ENCODE measurements around the gene NCMAP. TPM values are rescaled to one million over a fixed set of nuclear protein-coding genes. Genes with fewer than 3 reads are reported as not detected.
"Not testable (repeated sequence)": the region's sequence is repeated elsewhere in the genome, so short reads cannot be mapped to it uniquely, and the experiment has no call there.

Gene NCMAP
- total RNA-seq, 2 donors from 2014 or later: 2.0 to 7.7 TPM

GRCh38 chr1:24547195-24547594, 8.7 kb upstream of the NCMAP start:
- WGBS: 76% methylated on average over 5 of the region's 5 CpGs
- Histone ChIP-seq H3K9me3 (no peaks in the 10 kb centered on the region), H3K36me3 (no peaks in the 10 kb centered on the region), H3K27ac (no peak overlapping the region), H3K4me1 (replicated peaks) (no peaks in the 10 kb centered on the region), H3K4me3 (no peak overlapping the region), H3K27me3 (replicated peaks; ENCODE audit: insufficient read depth) (no peaks in the 10 kb centered on the region)
- no peak for TF ChIP-seq POLR2A (IDR thresholded peaks at IDR 0.05)
- no peak for TF ChIP-seq CTCF (IDR thresholded peaks at IDR 0.05)
- no peak for TF ChIP-seq POLR2AphosphoS5 (IDR thresholded peaks at IDR 0.05)
- intact Hi-C loops (cut with DNase I): no loop called here
- no peak for DNase-seq (ENCODE audit: low spot score)

- no peak for TF ChIP-seq POLR2A (IDR thresholded peaks at IDR 0.05)
- no peak for TF ChIP-seq CTCF (IDR thresholded peaks at IDR 0.05)
- TF ChIP-seq POLR2AphosphoS5 (IDR thresholded peaks at IDR 0.05): no peak
- Histone ChIP-seq H3K27ac (no peak overlapping the region), H3K4me3 (no peak overlapping the region), H3K9me3 (no peaks in the 10 kb centered on the region), H3K27me3 (replicated peaks; ENCODE audit: insufficient read depth) (no peaks in the 10 kb centered on the region), H3K4me1 (replicated peaks) (no peaks in the 10 kb centered on the region), H3K36me3 (no peaks in the 10 kb centered on the region)
- 46% methylated on average over 3 of the region's 3 CpGs for WGBS
- intact Hi-C loops (cut with DNase I): no loop called here
- DNase-seq (ENCODE audit: low spot score): no peak
Observed at GRCh38 chr1:24548070-24548469, 7.8 kb upstream of the NCMAP start.

- H3K9me3 ChIP-seq; H3K27me3 ChIP-seq (replicated peaks; ENCODE audit: insufficient read depth); H3K27ac ChIP-seq; H3K4me1 ChIP-seq (replicated peaks); intact Hi-C loops (cut with DNase I); H3K4me3 ChIP-seq; DNase-seq (ENCODE audit: low spot score); H3K36me3 ChIP-seq: not testable (repeated sequence)
- WGBS: 77% methylated on average over 5 of the region's 5 CpGs
Observed at GRCh38 chr1:24549210-24549609, 6.7 kb upstream of the NCMAP start.

GRCh38 chr1:24551290-24551959, 4.5 kb upstream of the NCMAP start:
- intact Hi-C loops (cut with DNase I): no loop called here
- Histone ChIP-seq H3K4me3 (no peak overlapping the region), H3K36me3 (no peaks in the 10 kb centered on the region), H3K9me3 (no peaks in the 10 kb centered on the region), H3K4me1 (replicated peaks) (no peaks in the 10 kb centered on the region), H3K27me3 (replicated peaks; ENCODE audit: insufficient read depth) (no peaks in the 10 kb centered on the region), H3K27ac (no peak overlapping the region)
- DNase-seq (ENCODE audit: low spot score): no peak
- no peak for TF ChIP-seq CTCF (IDR thresholded peaks at IDR 0.05)
- no peak for TF ChIP-seq POLR2A (IDR thresholded peaks at IDR 0.05)
- TF ChIP-seq POLR2AphosphoS5 (IDR thresholded peaks at IDR 0.05): no peak
- 63% methylated on average over 13 of the region's 13 CpGs for WGBS

GRCh38 chr1:24551960-24552571, 3.8 kb upstream of the NCMAP start:
- 70% methylated on average over 10 of the region's 10 CpGs for WGBS
- intact Hi-C loops (cut with DNase I): no loop called here
- Histone ChIP-seq H3K36me3 (no peaks in the 10 kb centered on the region), H3K27me3 (replicated peaks; ENCODE audit: insufficient read depth) (no peaks in the 10 kb centered on the region), H3K27ac (no peak overlapping the region), H3K9me3 (no peaks in the 10 kb centered on the region), H3K4me1 (replicated peaks) (no peaks in the 10 kb centered on the region), H3K4me3 (no peak overlapping the region)
- DNase-seq (ENCODE audit: low spot score): no peak
- TF ChIP-seq CTCF (IDR thresholded peaks at IDR 0.05) (no peak), POLR2AphosphoS5 (IDR thresholded peaks at IDR 0.05) (no peak), POLR2A (IDR thresholded peaks at IDR 0.05) (no peak)
